ENCODE measurements around the gene ZIC1. TPM values are rescaled to one million over a fixed set of nuclear protein-coding genes. Genes with fewer than 3 reads are reported as not detected.
A peak's percentile ranks its signal among the peaks of the same experiment; 100 is the strongest.

ZIC1 gene
- total and polyA plus RNA-seq, 2 experiments from 2014 or later = 0.21 to 0.95 TPM

DNA sequence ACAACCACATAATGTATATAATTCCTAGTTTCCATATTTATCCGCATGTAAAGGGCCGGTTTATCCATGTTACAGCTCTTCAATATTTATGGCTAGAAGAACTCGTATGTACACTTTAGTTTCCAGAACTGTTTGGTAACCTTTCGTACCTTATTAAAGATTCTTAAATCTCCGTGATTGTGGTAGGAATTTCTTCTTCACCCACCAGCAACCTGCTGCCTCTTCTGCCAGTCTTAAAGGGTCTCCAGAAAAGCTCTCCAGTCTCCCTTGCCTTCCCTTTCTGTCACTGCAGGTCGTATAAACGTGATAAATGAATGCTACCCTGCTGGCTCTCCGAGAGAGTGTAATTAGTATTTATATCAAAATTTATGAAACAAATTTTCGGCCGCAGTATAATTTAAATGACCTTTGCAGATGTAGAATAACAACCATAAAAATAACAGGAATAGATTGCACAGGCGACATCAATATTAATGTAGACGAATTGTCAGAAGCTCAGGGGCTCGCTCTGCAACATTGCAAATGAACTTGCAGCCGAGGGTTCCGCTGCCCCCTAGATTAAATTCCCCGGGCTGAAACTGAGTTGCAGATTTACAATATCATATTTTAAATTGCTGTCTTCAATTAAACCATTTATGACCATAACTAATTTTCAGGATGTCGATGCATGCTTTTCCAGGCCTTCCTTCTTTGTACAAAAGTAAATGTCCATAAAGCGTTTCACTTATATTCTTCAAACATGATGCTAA, 5.4 kb downstream of the ZIC1 start:
- Mint-ChIP-seq H3K27ac (no peak overlapping the region), H3K4me3 (peak overlapping the region; percentile 34; the same call in 2 of the 3 replicates), H3K4me1 (peaks cover 50% of the 10 kb centered on the region), H3K9me3 (peaks cover 8% of the 10 kb centered on the region), H3K27me3 (ENCODE audit: insufficient read depth, low read depth, poor library complexity) (peaks cover 97% of the 10 kb centered on the region), H3K36me3 (ENCODE audit: low read depth) (no peaks in the 10 kb centered on the region)
- Histone ChIP-seq H3K4me3 (peak overlapping the region; percentile 71; the same call in 1 of the 2 replicates), H3K79me2 (replicated peaks; ENCODE audit: insufficient read depth) (no peaks in the 10 kb centered on the region), H3K4me2 (peak overlapping the region; percentile 95), H2AFZ (no peak overlapping the region), H3K9me2 (ENCODE audit: insufficient read depth) (no peaks in the 10 kb centered on the region), H3K27ac (ENCODE audit: low read depth) (no peak overlapping the region), H3K27me3 (ENCODE audit: insufficient read depth) (peaks cover 100% of the 10 kb centered on the region), H3F3A (replicated peaks; ENCODE audit: low read depth) (peaks cover 37% of the 10 kb centered on the region), H4K20me1 (replicated peaks; ENCODE audit: insufficient read depth) (no peaks in the 10 kb centered on the region), H3K36me3 (ENCODE audit: insufficient read depth) (no peaks in the 10 kb centered on the region), H3K4me1 (ENCODE audit: insufficient read depth) (peaks cover 80% of the 10 kb centered on the region)
- DNase-seq (ENCODE audit: low spot score) (no peak), ATAC-seq (no peak)
- TF ChIP-seq EZH2 (IDR thresholded peaks at IDR 0.05; ENCODE audit: low read depth, unreplicated experiment) (peak; percentile 88), STAT1 (IDR thresholded peaks at IDR 0.05; ENCODE audit: unreplicated experiment) (no peak)

DNA sequence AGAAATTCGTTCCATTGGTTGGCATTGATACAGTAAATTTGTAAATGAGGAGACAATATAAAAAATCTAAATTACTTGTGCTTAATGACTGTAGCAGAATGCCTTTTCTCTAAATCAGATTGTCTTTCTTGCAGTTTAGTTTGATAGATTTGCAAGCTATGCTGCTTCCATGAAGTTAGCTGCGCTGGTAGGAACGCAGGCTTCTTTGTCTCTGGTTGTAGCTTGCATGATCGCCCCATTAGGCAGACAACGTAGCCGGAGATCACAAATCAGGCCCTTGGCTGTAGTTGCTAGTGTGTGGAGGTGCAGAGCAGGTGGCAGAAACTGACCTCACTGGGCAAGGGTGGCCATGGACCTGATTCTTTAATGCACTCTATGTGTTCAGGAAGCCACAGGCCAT, 6.1 kb downstream of the ZIC1 start:
- Histone ChIP-seq H3K4me1 (ENCODE audit: insufficient read depth) (peaks cover 88% of the 10 kb centered on the region), H3K79me2 (replicated peaks; ENCODE audit: insufficient read depth) (no peaks in the 10 kb centered on the region), H2AFZ (no peak overlapping the region), H4K20me1 (replicated peaks; ENCODE audit: insufficient read depth) (no peaks in the 10 kb centered on the region), H3K36me3 (ENCODE audit: insufficient read depth) (no peaks in the 10 kb centered on the region), H3K27me3 (ENCODE audit: insufficient read depth) (peaks cover 100% of the 10 kb centered on the region), H3K27ac (ENCODE audit: low read depth) (no peak overlapping the region), H3K9me2 (ENCODE audit: insufficient read depth) (no peaks in the 10 kb centered on the region), H3K4me3 (no peak overlapping the region), H3F3A (replicated peaks; ENCODE audit: low read depth) (peaks cover 41% of the 10 kb centered on the region), H3K4me2 (peak overlapping the region; percentile 46; the same call in 1 of the 2 replicates)
- Mint-ChIP-seq H3K4me1 (peaks cover 57% of the 10 kb centered on the region), H3K9me3 (peaks cover 8% of the 10 kb centered on the region), H3K27ac (no peak overlapping the region), H3K27me3 (ENCODE audit: insufficient read depth, low read depth, poor library complexity) (peaks cover 99% of the 10 kb centered on the region), H3K4me3 (no peak overlapping the region), H3K36me3 (ENCODE audit: low read depth) (no peaks in the 10 kb centered on the region)
- ATAC-seq = no peak
- peak; percentile 66 for TF ChIP-seq EZH2 (IDR thresholded peaks at IDR 0.05; ENCODE audit: low read depth, unreplicated experiment)
- peak; percentile 33 for TF ChIP-seq EZH2phosphoT487 (IDR thresholded peaks at IDR 0.05; ENCODE audit: unreplicated experiment)
- TF ChIP-seq, protein P1, sequence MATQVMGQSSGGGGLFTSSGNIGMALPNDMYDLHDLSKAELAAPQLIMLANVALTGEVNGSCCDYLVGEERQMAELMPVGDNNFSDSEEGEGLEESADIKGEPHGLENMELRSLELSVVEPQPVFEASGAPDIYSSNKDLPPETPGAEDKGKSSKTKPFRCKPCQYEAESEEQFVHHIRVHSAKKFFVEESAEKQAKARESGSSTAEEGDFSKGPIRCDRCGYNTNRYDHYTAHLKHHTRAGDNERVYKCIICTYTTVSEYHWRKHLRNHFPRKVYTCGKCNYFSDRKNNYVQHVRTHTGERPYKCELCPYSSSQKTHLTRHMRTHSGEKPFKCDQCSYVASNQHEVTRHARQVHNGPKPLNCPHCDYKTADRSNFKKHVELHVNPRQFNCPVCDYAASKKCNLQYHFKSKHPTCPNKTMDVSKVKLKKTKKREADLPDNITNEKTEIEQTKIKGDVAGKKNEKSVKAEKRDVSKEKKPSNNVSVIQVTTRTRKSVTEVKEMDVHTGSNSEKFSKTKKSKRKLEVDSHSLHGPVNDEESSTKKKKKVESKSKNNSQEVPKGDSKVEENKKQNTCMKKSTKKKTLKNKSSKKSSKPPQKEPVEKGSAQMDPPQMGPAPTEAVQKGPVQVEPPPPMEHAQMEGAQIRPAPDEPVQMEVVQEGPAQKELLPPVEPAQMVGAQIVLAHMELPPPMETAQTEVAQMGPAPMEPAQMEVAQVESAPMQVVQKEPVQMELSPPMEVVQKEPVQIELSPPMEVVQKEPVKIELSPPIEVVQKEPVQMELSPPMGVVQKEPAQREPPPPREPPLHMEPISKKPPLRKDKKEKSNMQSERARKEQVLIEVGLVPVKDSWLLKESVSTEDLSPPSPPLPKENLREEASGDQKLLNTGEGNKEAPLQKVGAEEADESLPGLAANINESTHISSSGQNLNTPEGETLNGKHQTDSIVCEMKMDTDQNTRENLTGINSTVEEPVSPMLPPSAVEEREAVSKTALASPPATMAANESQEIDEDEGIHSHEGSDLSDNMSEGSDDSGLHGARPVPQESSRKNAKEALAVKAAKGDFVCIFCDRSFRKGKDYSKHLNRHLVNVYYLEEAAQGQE (IDR thresholded peaks at IDR 0.05; ENCODE audit: unreplicated experiment) = no peak
- peak; percentile 58 for DNase-seq (ENCODE audit: low spot score)

DNA sequence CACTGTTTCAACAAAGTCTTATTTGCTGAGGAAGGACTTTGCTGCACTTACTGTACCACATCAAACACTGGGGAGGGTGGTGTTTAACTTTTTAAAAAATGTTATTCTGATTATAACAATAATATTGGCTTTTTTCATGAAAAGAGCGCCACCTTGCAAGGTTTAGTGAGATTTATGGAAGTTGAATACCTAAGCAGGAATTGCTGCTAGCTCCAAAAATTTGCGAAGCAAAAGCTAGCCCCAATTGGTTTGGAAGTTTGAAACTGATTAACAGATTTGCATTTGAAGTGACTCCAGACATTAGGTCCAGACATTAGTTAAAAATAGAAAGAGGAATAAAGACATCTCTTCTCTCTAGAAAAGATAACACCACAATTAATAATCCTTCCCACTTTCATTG, 6.7 kb downstream of the ZIC1 start:
- TF ChIP-seq EZH2 (IDR thresholded peaks at IDR 0.05; ENCODE audit: low read depth, unreplicated experiment) = peak; percentile 53
- no peak for TF ChIP-seq ZNF331 (CRISPR knock-in tag; IDR thresholded peaks at IDR 0.05; ENCODE audit: low read depth)
- TF ChIP-seq, protein P2, sequence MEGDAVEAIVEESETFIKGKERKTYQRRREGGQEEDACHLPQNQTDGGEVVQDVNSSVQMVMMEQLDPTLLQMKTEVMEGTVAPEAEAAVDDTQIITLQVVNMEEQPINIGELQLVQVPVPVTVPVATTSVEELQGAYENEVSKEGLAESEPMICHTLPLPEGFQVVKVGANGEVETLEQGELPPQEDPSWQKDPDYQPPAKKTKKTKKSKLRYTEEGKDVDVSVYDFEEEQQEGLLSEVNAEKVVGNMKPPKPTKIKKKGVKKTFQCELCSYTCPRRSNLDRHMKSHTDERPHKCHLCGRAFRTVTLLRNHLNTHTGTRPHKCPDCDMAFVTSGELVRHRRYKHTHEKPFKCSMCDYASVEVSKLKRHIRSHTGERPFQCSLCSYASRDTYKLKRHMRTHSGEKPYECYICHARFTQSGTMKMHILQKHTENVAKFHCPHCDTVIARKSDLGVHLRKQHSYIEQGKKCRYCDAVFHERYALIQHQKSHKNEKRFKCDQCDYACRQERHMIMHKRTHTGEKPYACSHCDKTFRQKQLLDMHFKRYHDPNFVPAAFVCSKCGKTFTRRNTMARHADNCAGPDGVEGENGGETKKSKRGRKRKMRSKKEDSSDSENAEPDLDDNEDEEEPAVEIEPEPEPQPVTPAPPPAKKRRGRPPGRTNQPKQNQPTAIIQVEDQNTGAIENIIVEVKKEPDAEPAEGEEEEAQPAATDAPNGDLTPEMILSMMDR (conservative IDR thresholded peaks at IDR 0.05; ENCODE audit: low read depth in 2 of 2) = peak in 1 of 2 experiments; percentile 44; a peak in 3 of 4 replicates
- TF ChIP-seq NANOG (IDR thresholded peaks at IDR 0.05; ENCODE audit: borderline replicate concordance) = no peak
- Histone ChIP-seq H3K79me2 (replicated peaks; ENCODE audit: insufficient read depth) (no peaks in the 10 kb centered on the region), H3K4me1 (ENCODE audit: insufficient read depth) (peaks cover 87% of the 10 kb centered on the region), H3K27me3 (ENCODE audit: insufficient read depth) (peaks cover 100% of the 10 kb centered on the region), H3K27ac (ENCODE audit: low read depth) (no peak overlapping the region), H3K9me2 (ENCODE audit: insufficient read depth) (no peaks in the 10 kb centered on the region), H2AFZ (no peak overlapping the region), H4K20me1 (replicated peaks; ENCODE audit: insufficient read depth) (no peaks in the 10 kb centered on the region), H3K4me2 (peak overlapping the region; percentile 46), H3F3A (replicated peaks; ENCODE audit: low read depth) (peaks cover 39% of the 10 kb centered on the region), H3K4me3 (no peak overlapping the region), H3K36me3 (ENCODE audit: insufficient read depth) (no peaks in the 10 kb centered on the region)
- Mint-ChIP-seq H3K4me3 (no peak overlapping the region), H3K4me1 (peaks cover 57% of the 10 kb centered on the region), H3K9me3 (peaks cover 8% of the 10 kb centered on the region), H3K27me3 (ENCODE audit: insufficient read depth, low read depth, poor library complexity) (peaks cover 99% of the 10 kb centered on the region), H3K36me3 (ENCODE audit: low read depth) (no peaks in the 10 kb centered on the region), H3K27ac (no peak overlapping the region)
- DNase-seq (ENCODE audit: low spot score) (no peak), ATAC-seq (no peak)
